K562 (cell line): Measurements from ENCODE around the gene HYI. TPM values are rescaled to one million over a fixed set of nuclear protein-coding genes. Genes with fewer than 3 reads are reported as not detected.
"Not testable (repeated sequence)": the region's sequence is repeated elsewhere in the genome, so short reads cannot be mapped to it uniquely, and the experiment has no call there.

Experiments
- ATAC-seq: fragments of 200-7000 bp; cut with Tn5 transposase; 3 replicates; pipeline ENCODE4 v1.9.1; 2020; ENCODE audit warnings: moderate library complexity
- BruUV-seq: library from RNA; stranded (reverse); fragments of 400-500 nt; replicated peaks from 2 replicates; lab custom pipeline; 2021; lab: Mats Ljungman, UMichigan
- CTCF ChIA-PET: fragments of 300-600 bp; formaldehyde crosslinking; extraction: SDS; loops from one replicate; lab custom pipeline; 2021; ENCODE audit warnings: low intra/inter-chr PET ratio; lab: Yijun Ruan, JAX
- POLR2A ChIA-PET: fragments of 300-600, 350-650 bp; sonication (Branson Sonifier 250); formaldehyde crosslinking; extraction: SDS; loops from one replicate; lab custom pipeline; 2021; ENCODE audit warnings: antibody characterized with exemption, inconsistent platforms; lab: Yijun Ruan, JAX
- DNase-seq, 4 experiments: peaks; one replicate each; pipeline versions ENCODE4 v3.0.0 to v3.0.0-alpha.2; 2011 to 2018; ENCODE audit warnings: low spot score in 3 of 4, mixed read lengths in 3 of 4; ENCODE audit errors: extremely low read depth in 1 of 4
- FAIRE-seq: peaks from 2 replicates; lab custom pipeline; 2011; peaks lifted over from hg19 to GRCh38; lab: Jason Lieb, UNC
- H2AFZ ChIP-seq: 2 replicates; pipeline ENCODE4 v1.6.0; 2011; ENCODE audit warnings: low read depth, low read length, control low read depth, inconsistent platforms
- H3K27ac ChIP-seq: fragments of 200-600 bp; 3 replicates; pipeline ENCODE4 v1.8.0; 2011; ENCODE audit warnings: low read depth, mild to moderate bottlenecking, control low read depth, inconsistent platforms, low read length, moderate library complexity, mixed read lengths; ENCODE audit errors: extremely low read depth
- H3K27me3 ChIP-seq, 2 experiments: fragments of 300-600 bp in 1 of 2; 2 replicates in 1 of 2; 3 replicates in 1 of 2; pipeline versions ENCODE4 v1.6.0 to v1.8.0; 2011; ENCODE audit warnings: inconsistent platforms in 2 of 2, low read length in 2 of 2, mild to moderate bottlenecking in 1 of 2, mixed read lengths in 1 of 2, moderate library complexity in 1 of 2; ENCODE audit not compliant: control insufficient read depth in 2 of 2, insufficient read depth in 2 of 2
- H3K36me3 ChIP-seq: fragments of 300-600 bp; 3 replicates; pipeline ENCODE4 v1.8.0; 2011; ENCODE audit warnings: mild to moderate bottlenecking, low read length, inconsistent platforms; ENCODE audit not compliant: control insufficient read depth, insufficient read depth
- H3K4me1 ChIP-seq, 2 experiments: fragments of 200-600 bp in 1 of 2; replicated peaks in 1 of 2; 2 replicates in 1 of 2; 3 replicates in 1 of 2; pipeline versions ENCODE4 v1.5.1 to v1.8.0; 2011; ENCODE audit warnings: inconsistent platforms in 2 of 2, low read length in 2 of 2, mild to moderate bottlenecking in 1 of 2, mixed read lengths in 1 of 2, moderate library complexity in 1 of 2; ENCODE audit not compliant: control insufficient read depth in 2 of 2, insufficient read depth in 2 of 2
- H3K4me2 ChIP-seq: 2 replicates; pipeline ENCODE4 v1.6.1; 2011; ENCODE audit warnings: low read length, control low read depth, inconsistent platforms, mixed read lengths; ENCODE audit not compliant: insufficient read depth
- H3K4me3 ChIP-seq: fragments of 200-600 bp; sonication (generic), shearing (Covaris generic); 2 replicates; pipeline ENCODE4 v1.5.1; 2016; ENCODE audit warnings: control low read depth, inconsistent platforms
- H3K79me2 ChIP-seq: fragments of 200-600 bp; 3 replicates; pipeline ENCODE4 v1.8.0; 2011; ENCODE audit warnings: low read length, inconsistent platforms; ENCODE audit not compliant: control insufficient read depth, insufficient read depth
- H3K9ac ChIP-seq, 2 experiments: 2 replicates each; pipeline versions ENCODE4 v1.6.0 to v1.6.1; 2011; ENCODE audit warnings: low read depth in 2 of 2, low read length in 2 of 2, control low read depth in 1 of 2, inconsistent platforms in 1 of 2, mild to moderate bottlenecking in 1 of 2, mixed read lengths in 1 of 2; ENCODE audit not compliant: insufficient read depth in 1 of 2
- H3K9me1 ChIP-seq: one replicate; pipeline ENCODE4 v1.6.0; 2011; ENCODE audit warnings: inconsistent platforms, mild to moderate bottlenecking, low read length, moderate library complexity; ENCODE audit not compliant: control insufficient read depth, insufficient read depth
- H3K9me3 ChIP-seq: replicated peaks from 2 replicates; pipeline ENCODE4 v1.5.1; 2011; ENCODE audit warnings: low read depth, low read length, inconsistent platforms; ENCODE audit not compliant: control insufficient read depth, insufficient read depth
- H4K20me1 ChIP-seq: replicated peaks from 2 replicates; pipeline ENCODE4 v1.6.1; 2011; ENCODE audit warnings: low read length, inconsistent platforms, mixed read lengths; ENCODE audit not compliant: control insufficient read depth, insufficient read depth
- CBX3 ChIP-seq, 2 experiments: IDR thresholded peaks; 1 replicate in 1 of 2; 2 replicates in 1 of 2; pipeline ENCODE4 v1.6.1; 2012; ENCODE audit warnings: inconsistent platforms in 2 of 2, low read length in 2 of 2, borderline replicate concordance in 1 of 2, control low read depth in 1 of 2
- HDAC3 ChIP-seq: fragments of 450-650 bp; IDR thresholded peaks from 2 replicates; pipeline ENCODE4 v1.6.1; 2018; ENCODE audit warnings: borderline replicate concordance, mild to moderate bottlenecking, moderate library complexity; ENCODE audit not compliant: partially characterized antibody
- MYC ChIP-seq, 2 experiments: fragments of 250-450 bp in 1 of 2; sonication (Bioruptor Pico) in 1 of 2; IDR thresholded peaks; 2 replicates each; pipeline versions ENCODE4 v1.5.1 to v1.6.1; 2012 to 2021; ENCODE audit warnings: low read depth in 2 of 2, borderline replicate concordance in 1 of 2, improper control_type of control experiment in 1 of 2, low read length in 1 of 2, mild to moderate bottlenecking in 1 of 2, moderate library complexity in 1 of 2
- NONO ChIP-seq, 2 experiments: fragments of 200-400 bp in 1 of 2; fragments of 450-650 bp in 1 of 2; formaldehyde crosslinking in 1 of 2; IDR thresholded peaks; 2 replicates each; pipeline ENCODE4 v1.6.1; 2017; ENCODE audit warnings: low read depth in 2 of 2, mild to moderate bottlenecking in 2 of 2, moderate library complexity in 2 of 2, low read length in 1 of 2
- NUFIP1 ChIP-seq: fragments of 450-650 bp; IDR thresholded peaks from 2 replicates; pipeline ENCODE4 v1.6.1; 2018; ENCODE audit not compliant: partially characterized antibody
- RBM15 ChIP-seq: fragments of 200-400 bp; formaldehyde crosslinking; IDR thresholded peaks from 2 replicates; pipeline ENCODE4 v1.6.1; 2018; ENCODE audit warnings: mild to moderate bottlenecking, low read length, moderate library complexity; ENCODE audit not compliant: insufficient read depth
- WGBS: fragments of 100-300 bp; shearing (Covaris generic); methylation state at CpG from one replicate; pipeline ENCODE4 v1.1.6; 2016; ENCODE audit warnings: low coverage, mixed read lengths; ENCODE audit not compliant: insufficient coverage; ENCODE audit errors: missing lambda C conversion rate; 5-methylcytosine and 5-hydroxymethylcytosine counted together
- in situ Hi-C: fragments of 300-500 bp; cut with MboI; formaldehyde crosslinking; loops from 4 replicates; pipeline ENCODE4 v1.15.0; 2018; ENCODE audit warnings: inconsistent platforms, mixed read lengths
- intact Hi-C: fragments of 100-400 bp; cut with micrococcal nuclease; formaldehyde crosslinking; loops from 2 replicates; pipeline ENCODE4 v1.14.2; 2022
- polyA plus RNA-seq, 8 experiments: library from polyadenylated mRNA; depleted of rRNA in 4 of 8; stranded (reverse) in 5 of 8; unstranded in 3 of 8; fragments of >200 nt; fragmentation: Nextera tagmentation in 2 of 8; fragmentation: Illumina TruSeq in 1 of 8; extraction: Ambion mirVana in 2 of 8; extraction: Trizol in 1 of 8; gene quantifications; 2 replicates each; pipeline versions ENCODE4 v1.2.1 to v1.2.3, GENCODE V29; 2011 to 2014; ENCODE audit warnings: inconsistent platforms in 1 of 8, missing spikeins in 1 of 8
- total RNA-seq, 7 experiments: library from RNA; depleted of rRNA in 6 of 7; stranded (reverse); fragments of >200 nt in 6 of 7; fragmentation: Illumina TruSeq in 2 of 7; extraction: Trizol in 2 of 7; gene quantifications; 2 replicates each; pipeline versions ENCODE4 v1.2.1 to v1.2.3, GENCODE V29; 2011 to 2021; ENCODE audit warnings: low replicate concordance in 1 of 7
- TF ChIP-seq, protein P1 (sequence below): sonication (generic); formaldehyde crosslinking; IDR thresholded peaks from 2 replicates; pipeline ENCODE4 v1.8.1; 2023; ENCODE audit warnings: missing genetic modification reagents, mild to moderate bottlenecking, borderline replicate concordance
- TF ChIP-seq, protein P2 (sequence below): fragments of 450-650 bp; IDR thresholded peaks from one replicate; pipeline ENCODE4 v1.6.1; 2018; ENCODE audit warnings: mild to moderate bottlenecking, moderate library complexity; ENCODE audit not compliant: partially characterized antibody

HYI gene
- total and polyA plus RNA-seq, 9 of the 15 experiments (the other 6 are each of a cell fraction or from before 2014, with no cell fraction given): 0.04 to 4.1 (median 1.4) TPM; not detected in 1

DNA sequence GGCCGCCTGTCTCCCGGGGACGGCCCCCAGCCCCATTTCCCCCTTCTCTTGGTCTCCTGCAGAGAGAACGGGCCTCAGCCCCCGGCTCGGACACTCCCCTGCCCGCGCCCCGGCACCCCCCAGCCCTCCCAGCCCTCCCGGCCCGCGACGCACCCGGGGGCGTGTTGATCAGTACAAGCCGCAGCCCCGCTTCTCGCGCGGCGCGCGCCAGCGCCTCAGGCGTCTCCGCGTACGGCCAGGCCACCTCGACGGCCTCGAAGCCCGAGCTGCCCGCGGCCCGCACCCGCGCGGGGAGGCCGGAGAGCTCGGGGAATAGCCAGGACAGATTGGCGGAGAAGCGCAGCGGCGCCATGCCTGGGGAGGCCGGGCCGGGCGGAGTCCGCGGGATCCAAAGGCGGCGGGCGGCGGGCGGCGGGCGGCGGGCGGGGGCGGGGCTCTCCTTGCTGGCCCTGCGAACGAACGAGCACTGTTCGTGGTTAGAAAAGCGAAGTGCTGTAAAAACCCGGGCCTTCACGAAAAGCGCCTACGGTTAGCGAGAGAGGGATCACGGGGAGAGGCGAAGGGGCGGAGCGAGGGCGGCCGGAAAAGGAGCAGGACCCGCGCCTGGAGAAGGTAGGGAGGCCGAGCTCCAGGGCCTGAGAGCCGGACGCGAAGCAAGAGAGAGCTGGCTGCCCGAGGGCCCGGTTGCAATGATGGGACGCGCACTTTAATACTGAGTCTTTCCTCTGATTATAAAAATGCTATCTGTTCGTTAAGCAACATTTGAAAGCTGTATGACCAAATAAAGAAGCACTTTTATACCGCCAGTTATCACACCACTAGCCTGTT is at the start of gene HYI (continued):
- TF ChIP-seq, protein P1, sequence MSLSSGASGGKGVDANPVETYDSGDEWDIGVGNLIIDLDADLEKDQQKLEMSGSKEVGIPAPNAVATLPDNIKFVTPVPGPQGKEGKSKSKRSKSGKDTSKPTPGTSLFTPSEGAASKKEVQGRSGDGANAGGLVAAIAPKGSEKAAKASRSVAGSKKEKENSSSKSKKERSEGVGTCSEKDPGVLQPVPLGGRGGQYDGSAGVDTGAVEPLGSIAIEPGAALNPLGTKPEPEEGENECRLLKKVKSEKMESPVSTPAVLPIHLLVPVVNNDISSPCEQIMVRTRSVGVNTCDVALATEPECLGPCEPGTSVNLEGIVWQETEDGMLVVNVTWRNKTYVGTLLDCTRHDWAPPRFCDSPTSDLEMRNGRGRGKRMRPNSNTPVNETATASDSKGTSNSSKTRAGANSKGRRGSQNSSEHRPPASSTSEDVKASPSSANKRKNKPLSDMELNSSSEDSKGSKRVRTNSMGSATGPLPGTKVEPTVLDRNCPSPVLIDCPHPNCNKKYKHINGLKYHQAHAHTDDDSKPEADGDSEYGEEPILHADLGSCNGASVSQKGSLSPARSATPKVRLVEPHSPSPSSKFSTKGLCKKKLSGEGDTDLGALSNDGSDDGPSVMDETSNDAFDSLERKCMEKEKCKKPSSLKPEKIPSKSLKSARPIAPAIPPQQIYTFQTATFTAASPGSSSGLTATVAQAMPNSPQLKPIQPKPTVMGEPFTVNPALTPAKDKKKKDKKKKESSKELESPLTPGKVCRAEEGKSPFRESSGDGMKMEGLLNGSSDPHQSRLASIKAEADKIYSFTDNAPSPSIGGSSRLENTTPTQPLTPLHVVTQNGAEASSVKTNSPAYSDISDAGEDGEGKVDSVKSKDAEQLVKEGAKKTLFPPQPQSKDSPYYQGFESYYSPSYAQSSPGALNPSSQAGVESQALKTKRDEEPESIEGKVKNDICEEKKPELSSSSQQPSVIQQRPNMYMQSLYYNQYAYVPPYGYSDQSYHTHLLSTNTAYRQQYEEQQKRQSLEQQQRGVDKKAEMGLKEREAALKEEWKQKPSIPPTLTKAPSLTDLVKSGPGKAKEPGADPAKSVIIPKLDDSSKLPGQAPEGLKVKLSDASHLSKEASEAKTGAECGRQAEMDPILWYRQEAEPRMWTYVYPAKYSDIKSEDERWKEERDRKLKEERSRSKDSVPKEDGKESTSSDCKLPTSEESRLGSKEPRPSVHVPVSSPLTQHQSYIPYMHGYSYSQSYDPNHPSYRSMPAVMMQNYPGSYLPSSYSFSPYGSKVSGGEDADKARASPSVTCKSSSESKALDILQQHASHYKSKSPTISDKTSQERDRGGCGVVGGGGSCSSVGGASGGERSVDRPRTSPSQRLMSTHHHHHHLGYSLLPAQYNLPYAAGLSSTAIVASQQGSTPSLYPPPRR: no peak
- TF ChIP-seq RBM15: no peak
- TF ChIP-seq MYC (IDR thresholded peaks at IDR 0.05; ENCODE audit: low read depth, low read length): no peak
- TF ChIP-seq MYC (CRISPR knock-in tag; IDR thresholded peaks at IDR 0.05; ENCODE audit: borderline replicate concordance, low read depth): no peak
- TF ChIP-seq NONO (IDR thresholded peaks at IDR 0.05; ENCODE audit: low read depth in 2 of 2, low read length in 1 of 2): no peak
- no peak for TF ChIP-seq CBX3 (IDR thresholded peaks at IDR 0.05; ENCODE audit: borderline replicate concordance in 1 of 2, low read length in 2 of 2)
- TF ChIP-seq HDAC3: no peak
- TF ChIP-seq, protein P2, sequence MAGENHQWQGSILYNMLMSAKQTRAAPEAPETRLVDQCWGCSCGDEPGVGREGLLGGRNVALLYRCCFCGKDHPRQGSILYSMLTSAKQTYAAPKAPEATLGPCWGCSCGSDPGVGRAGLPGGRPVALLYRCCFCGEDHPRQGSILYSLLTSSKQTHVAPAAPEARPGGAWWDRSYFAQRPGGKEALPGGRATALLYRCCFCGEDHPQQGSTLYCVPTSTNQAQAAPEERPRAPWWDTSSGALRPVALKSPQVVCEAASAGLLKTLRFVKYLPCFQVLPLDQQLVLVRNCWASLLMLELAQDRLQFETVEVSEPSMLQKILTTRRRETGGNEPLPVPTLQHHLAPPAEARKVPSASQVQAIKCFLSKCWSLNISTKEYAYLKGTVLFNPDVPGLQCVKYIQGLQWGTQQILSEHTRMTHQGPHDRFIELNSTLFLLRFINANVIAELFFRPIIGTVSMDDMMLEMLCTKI: no peak
- no peak for TF ChIP-seq NUFIP1
- TF ChIP-seq, all 486 proteins: peak for 12

DNA sequence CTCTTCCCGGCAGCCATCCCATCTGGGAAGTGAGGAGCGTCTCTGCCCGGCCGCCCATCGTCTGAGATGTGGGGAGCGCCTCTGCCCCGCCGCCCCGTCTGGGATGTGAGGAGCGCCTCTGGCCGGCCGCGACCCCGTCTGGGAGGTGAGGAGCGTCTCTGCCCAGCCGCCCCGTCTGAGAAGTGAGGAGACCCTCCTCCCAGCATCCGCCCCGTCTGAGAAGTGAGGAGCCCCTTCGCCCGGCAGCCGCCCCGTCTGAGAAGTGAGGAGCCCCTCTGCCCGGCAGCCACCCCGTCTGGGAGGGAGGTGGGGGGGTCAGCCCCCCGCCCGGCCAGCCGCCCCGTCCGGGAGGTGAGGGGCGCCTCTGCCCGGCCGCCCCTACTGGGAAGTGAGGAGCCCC is 48.1 kb upstream of the HYI start:
- peaks cover 29 to 46% of the 10 kb centered on the region in 2 experiments for H3K27me3 ChIP-seq
- intact Hi-C loops, ATAC-seq, BruUV-seq, H3K36me3 ChIP-seq, H3K9me1 ChIP-seq, H3K9ac ChIP-seq, CTCF ChIA-PET, H3K4me3 ChIP-seq, in situ Hi-C loops, H3K79me2 ChIP-seq, H4K20me1 ChIP-seq, H3K27ac ChIP-seq, H2AFZ ChIP-seq, H3K4me2 ChIP-seq, DNase-seq, POLR2A ChIA-PET, H3K4me1 ChIP-seq, H3K9me3 ChIP-seq, FAIRE-seq: not testable (repeated sequence)
- 22% methylated on average over 5 of the region's 33 CpGs for WGBS
